IMR-90 (cell line): ENCODE data around the gene NEIL1. TPM values are rescaled to one million over a fixed set of nuclear protein-coding genes. Genes with fewer than 3 reads are reported as not detected.

Source experiments
- ATAC-seq: fragments of 200-7000 bp; cut with Tn5 transposase; 2 replicates; pipeline ENCODE4 v1.9.1; 2020; ENCODE audit warnings: low read depth, mild to moderate bottlenecking, moderate library complexity
- BruUV-seq: library from RNA; stranded (reverse); fragments of 400-500 nt; replicated peaks from 2 replicates; lab custom pipeline; 2021; lab: Mats Ljungman, UMichigan
- CTCF ChIA-PET: fragments of 300-600 bp; formaldehyde crosslinking; extraction: SDS; loops from one replicate; lab custom pipeline; 2021; ENCODE audit warnings: antibody characterized with exemption; lab: Yijun Ruan, JAX
- POLR2A ChIA-PET: fragments of 300-600 bp; sonication (Branson Sonifier 250); formaldehyde crosslinking; loops from one replicate; lab custom pipeline; 2022; ENCODE audit warnings: antibody characterized with exemption; ENCODE audit not compliant: unreplicated experiment; lab: Charles Lee
- DNase-seq: peaks from one replicate; pipeline ENCODE4 v3.0.0; 2013
- H2AFZ ChIP-seq: replicated peaks from 2 replicates; pipeline ENCODE3; 2013; ENCODE audit warnings: low read length, mild to moderate bottlenecking; ENCODE audit not compliant: poor library complexity
- H2AK5ac ChIP-seq: 2 replicates; pipeline ENCODE4 v1.6.1; 2013; ENCODE audit warnings: low read depth, low read length, inconsistent platforms
- H2AK9ac ChIP-seq: replicated peaks from 2 replicates; pipeline ENCODE3; 2013; ENCODE audit warnings: mild to moderate bottlenecking, low read depth, low read length, moderate library complexity; ENCODE audit not compliant: poor library complexity
- H2BK120ac ChIP-seq: 2 replicates; pipeline ENCODE4 v1.6.1; 2013; ENCODE audit warnings: low read depth, low read length, inconsistent platforms
- H2BK15ac ChIP-seq: 3 replicates; pipeline ENCODE4 v1.6.1; 2013; ENCODE audit warnings: low read depth, low read length, inconsistent platforms
- H2BK20ac ChIP-seq: 2 replicates; pipeline ENCODE4 v1.6.1; 2013; ENCODE audit warnings: low read depth, mild to moderate bottlenecking, inconsistent platforms, low read length, moderate library complexity
- H2BK5ac ChIP-seq: 2 replicates; pipeline ENCODE4 v1.6.1; 2013; ENCODE audit warnings: mild to moderate bottlenecking, low read depth, low read length, inconsistent platforms; ENCODE audit not compliant: poor library complexity, severe bottlenecking
- H3K14ac ChIP-seq: replicated peaks from 2 replicates; pipeline ENCODE4 v1.6.1; 2013; ENCODE audit warnings: low read depth, low read length, inconsistent platforms
- H3K18ac ChIP-seq: 2 replicates; pipeline ENCODE4 v1.6.1; 2013; ENCODE audit warnings: low read depth, low read length, control low read depth
- H3K23ac ChIP-seq: 2 replicates; pipeline ENCODE4 v1.6.1; 2013; ENCODE audit warnings: low read depth, low read length, inconsistent platforms
- H3K27ac ChIP-seq: 2 replicates; pipeline ENCODE4 v1.5.1; 2013; ENCODE audit warnings: mild to moderate bottlenecking, control low read depth, low read length; ENCODE audit not compliant: insufficient read depth
- H3K27me3 ChIP-seq: 2 replicates; pipeline ENCODE4 v1.6.1; 2013; ENCODE audit warnings: low read length; ENCODE audit not compliant: control insufficient read depth, insufficient read depth
- H3K36me3 ChIP-seq: 2 replicates; pipeline ENCODE4 v1.6.1; 2013; ENCODE audit warnings: low read length, mixed read lengths; ENCODE audit not compliant: control insufficient read depth, insufficient read depth
- H3K4ac ChIP-seq: 2 replicates; pipeline ENCODE4 v1.6.1; 2013; ENCODE audit warnings: low read depth, low read length, inconsistent platforms
- H3K4me1 ChIP-seq: 2 replicates; pipeline ENCODE4 v1.6.1; 2013; ENCODE audit warnings: low read length, mixed read lengths; ENCODE audit not compliant: control insufficient read depth, insufficient read depth
- H3K4me2 ChIP-seq: 2 replicates; pipeline ENCODE4 v1.6.1; 2013; ENCODE audit warnings: low read depth, mild to moderate bottlenecking, control low read depth, low read length, moderate library complexity
- H3K4me3 ChIP-seq: 2 replicates; pipeline ENCODE4 v1.5.1; 2013; ENCODE audit warnings: low read depth, mild to moderate bottlenecking, control low read depth, low read length, moderate library complexity; ENCODE audit not compliant: insufficient read depth
- H3K56ac ChIP-seq: 2 replicates; pipeline ENCODE4 v1.6.1; 2013; ENCODE audit warnings: low read length, inconsistent platforms; ENCODE audit not compliant: insufficient read depth; ENCODE audit errors: extremely low read depth
- H3K79me1 ChIP-seq, 2 experiments: 2 replicates each; pipeline ENCODE4 v1.6.1; 2013; ENCODE audit warnings: low read length in 2 of 2, inconsistent platforms in 1 of 2, low read depth in 1 of 2
- H3K9ac ChIP-seq: 2 replicates; pipeline ENCODE4 v1.6.1; 2013; ENCODE audit warnings: low read depth, low read length, control low read depth
- H3K9me1 ChIP-seq: 2 replicates; pipeline ENCODE4 v1.6.1; 2013; ENCODE audit warnings: low read length, inconsistent platforms; ENCODE audit not compliant: insufficient read depth
- H3K9me3 ChIP-seq: 2 replicates; pipeline ENCODE4 v1.6.1; 2013; ENCODE audit warnings: low read length; ENCODE audit not compliant: control insufficient read depth, insufficient read depth
- H4K20me1 ChIP-seq: 2 replicates; pipeline ENCODE4 v1.6.1; 2013; ENCODE audit warnings: low read length, inconsistent platforms; ENCODE audit not compliant: insufficient read depth
- H4K5ac ChIP-seq: 2 replicates; pipeline ENCODE4 v1.6.1; 2013; ENCODE audit warnings: mild to moderate bottlenecking, low read depth, low read length, control low read depth
- H4K8ac ChIP-seq, 2 experiments: 2 replicates each; pipeline ENCODE4 v1.6.1; 2013; ENCODE audit warnings: low read depth in 2 of 2, low read length in 2 of 2, control low read depth in 1 of 2, inconsistent platforms in 1 of 2
- H4K91ac ChIP-seq: 2 replicates; pipeline ENCODE4 v1.6.1; 2013; ENCODE audit warnings: low read depth, low read length, inconsistent platforms; ENCODE audit not compliant: insufficient read depth
- CEBPB ChIP-seq: IDR thresholded peaks from 2 replicates; pipeline ENCODE4 v1.6.1; 2012; ENCODE audit warnings: low read depth, low read length, improper control_type of control experiment
- CHD1 ChIP-seq: IDR thresholded peaks from 2 replicates; pipeline ENCODE4 v1.6.1; 2012; ENCODE audit warnings: low read depth, low read length, improper control_type of control experiment
- WGBS, 2 experiments: methylation state at CpG; one replicate each; pipeline versions ENCODE4 v1.1.5 to v1.1.7; 2013; ENCODE audit warnings: missing lambda C conversion rate in 2 of 2; ENCODE audit not compliant: insufficient read length in 1 of 2; ENCODE audit errors: extremely low coverage in 2 of 2; 5-methylcytosine and 5-hydroxymethylcytosine counted together
- dilution Hi-C: fragments of 300-500 bp; cut with HindIII; formaldehyde crosslinking; loops from one replicate; pipeline ENCODE4 v1.14.3; 2018; ENCODE audit warnings: low sequenced_read_pairs; ENCODE audit not compliant: unreplicated experiment
- in situ Hi-C: fragments of 300-500 bp; cut with MboI; formaldehyde crosslinking; loops from 3 replicates; pipeline ENCODE4 v1.14.3; 2019; ENCODE audit warnings: low sequenced_read_pairs, inconsistent platforms, mixed read lengths
- intact Hi-C: fragments of 100-400 bp; cut with micrococcal nuclease; formaldehyde crosslinking; loops from 2 replicates; pipeline ENCODE4 v1.10.0; 2022
- polyA plus RNA-seq, 3 experiments: library from polyadenylated mRNA; depleted of rRNA; stranded (reverse); fragments of >200 nt; gene quantifications; 2 replicates each; pipeline ENCODE4 v1.2.3, GENCODE V29; 2012; ENCODE audit warnings: low replicate concordance in 1 of 3
- total RNA-seq: library from RNA; depleted of rRNA; stranded (reverse); fragments of >200 nt; gene quantifications from 2 replicates; pipeline ENCODE4 v1.2.3, GENCODE V29; 2012

The NEIL1 gene
- total and polyA plus RNA-seq, 2 of the 4 experiments (the other 2 are of a cell fraction): 1.1 to 3.6 TPM

DNA sequence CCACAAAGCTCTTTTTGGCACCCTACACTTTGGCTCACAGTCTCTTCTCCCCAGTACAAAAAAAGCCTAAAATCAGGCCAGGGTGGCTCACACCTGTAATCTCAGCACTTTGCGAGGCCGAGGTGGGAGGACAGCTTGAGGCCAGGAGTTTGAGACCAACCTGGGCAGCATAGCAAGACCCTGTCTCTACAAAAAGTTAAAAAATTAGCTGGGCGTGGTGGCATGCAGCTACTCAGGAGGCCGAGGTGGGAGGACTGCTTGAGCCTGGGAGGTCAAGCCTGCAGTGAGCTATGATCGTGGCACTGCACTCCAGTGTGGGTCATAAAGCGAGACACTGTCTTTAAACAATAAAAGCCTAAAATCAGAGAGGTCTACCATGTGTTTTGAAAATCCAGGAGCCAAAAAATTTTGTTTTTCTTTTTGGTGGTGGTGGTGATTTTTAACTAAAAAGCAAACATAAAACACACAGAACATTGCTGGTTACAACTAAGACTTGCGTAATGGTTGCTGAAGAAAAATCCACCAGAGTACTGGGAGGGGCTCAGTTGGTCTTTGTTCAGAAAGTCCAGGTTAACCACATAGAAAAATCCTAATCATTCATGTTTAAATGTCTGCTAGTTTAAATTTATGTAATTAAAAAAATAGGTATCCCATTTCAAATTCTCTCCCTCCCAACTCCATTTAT, 23.2 kb downstream of the NEIL1 start:
- CTCF ChIA-PET: no interaction called here
- 100% methylated on average over 4 of the region's 7 CpGs; no CpG with 5 or more reads in 1 of the 2 experiments for WGBS, 2 experiments

More for the DNA sequence above, 23.2 kb downstream of the NEIL1 start:
- ATAC-seq: no peak
- Histone ChIP-seq H3K9ac (no peak overlapping the region), H2AFZ (no peak overlapping the region), H2BK20ac (no peak overlapping the region), H3K27ac (no peak overlapping the region), H4K20me1 (peaks cover 19% of the 10 kb centered on the region; the same call in 1 of the 2 replicates), H3K9me3 (no peaks in the 10 kb centered on the region), H3K23ac (0 out of 2 replicates have a peak overlapping the region, but pooled peaks have one; percentile 25), H3K9me1 (peaks cover 4% of the 10 kb centered on the region; the same call in 1 of the 2 replicates), H2BK15ac (no peak overlapping the region), H3K56ac (no peak overlapping the region), H3K36me3 (peaks cover 35% of the 10 kb centered on the region), H4K8ac (0 out of 4 replicates have a peak overlapping the region, but pooled peaks of 1 of the 2 experiments have one; percentile 4), H2BK120ac (no peak overlapping the region), H2AK9ac (no peak overlapping the region), H3K4me3 (no peak overlapping the region), H3K27me3 (no peaks in the 10 kb centered on the region), H3K4me1 (peaks cover 4% of the 10 kb centered on the region), H3K4me2 (no peak overlapping the region), H3K18ac (no peak overlapping the region), H3K79me1 (peaks cover 59 to 63% of the 10 kb centered on the region in 2 experiments), H3K4ac (no peak overlapping the region), H4K5ac (no peak overlapping the region), H4K91ac (no peak overlapping the region), H3K14ac (no peak overlapping the region), H2BK5ac (no peak overlapping the region), H2AK5ac (no peak overlapping the region; the same call in 1 of the 2 replicates)
- BruUV-seq: no TSS peak
- no peak for DNase-seq
- dilution Hi-C loops (no loop called here), in situ Hi-C loops (no loop called here), intact Hi-C loops (loop anchor here (2.0 to 5.0 kb wide), 2 partner anchors 312 to 341 kb away; no protein-coding TSS in a partner anchor)
- POLR2A ChIA-PET: no interaction called here
- peak; percentile 29; the same call in 1 of the 2 replicates for TF ChIP-seq CEBPB
- TF ChIP-seq CHD1: no peak
